Tibial nerve (tissue), 4 donors: Measurements from ENCODE around the gene IDS. TPM values are rescaled to one million over a fixed set of nuclear protein-coding genes. Genes with fewer than 3 reads are reported as not detected.
"Not testable (repeated sequence)": the region's sequence is repeated elsewhere in the genome, so short reads cannot be mapped to it uniquely, and the experiment has no call there.

Source experiments
- DNase-seq, 2 donors: peaks; one replicate each; pipeline ENCODE4 v3.0.0-alpha.2; 2019; ENCODE audit warnings: low spot score in 2 of 2
- H3K27ac ChIP-seq, 4 donors: fragments of 200-600 bp; sonication (generic) in 3 of 4; one replicate each; pipeline ENCODE4 v1.5.1; 2017 to 2019; ENCODE audit warnings: mild to moderate bottlenecking in 1 of 4
- H3K27me3 ChIP-seq, 2 donors: fragments of 200-600 bp; sonication (generic) in 1 of 2; one replicate each; pipeline versions ENCODE4 v1.5.1 to v1.6.0; 2017 to 2019
- H3K36me3 ChIP-seq, 3 donors: fragments of 200-600 bp; sonication (generic); one replicate each; pipeline ENCODE4 v1.5.1; 2018 to 2019
- H3K4me1 ChIP-seq, 4 donors: fragments of 200-600 bp; sonication (generic) in 3 of 4; one replicate each; pipeline ENCODE4 v1.5.1; 2017 to 2019
- H3K4me3 ChIP-seq, 4 donors: fragments of 200-600 bp; sonication (generic) in 3 of 4; one replicate each; pipeline ENCODE4 v1.5.1; 2017 to 2019; ENCODE audit warnings: mild to moderate bottlenecking in 1 of 4, moderate library complexity in 1 of 4
- H3K9me3 ChIP-seq, 4 donors: fragments of 200-600 bp; sonication (generic) in 3 of 4; one replicate each; pipeline ENCODE4 v1.5.1; 2017 to 2019
- CTCF ChIP-seq, 5 experiments: fragments of 200-600 bp in 3 of 5; fragments of 450-650 bp in 2 of 5; sonication (generic) in 3 of 5; IDR thresholded peaks; one replicate each; pipeline ENCODE4 v1.5.1; 2016 to 2019; ENCODE audit warnings: antibody characterized with exemption in 5 of 5, mild to moderate bottlenecking in 3 of 5, moderate library complexity in 2 of 5
- EP300 ChIP-seq, 2 donors: sonication (generic); formaldehyde crosslinking; IDR thresholded peaks; one replicate each; pipeline ENCODE4 v1.6.1; 2017; ENCODE audit warnings: antibody characterized with exemption in 2 of 2, mild to moderate bottlenecking in 1 of 2
- POLR2A ChIP-seq, 2 donors: fragments of 450-650 bp; IDR thresholded peaks; one replicate each; pipeline ENCODE4 v1.6.1; 2017; ENCODE audit warnings: antibody characterized with exemption in 2 of 2, mild to moderate bottlenecking in 2 of 2, moderate library complexity in 2 of 2
- WGBS, 2 donors: methylation state at CpG; one replicate each; pipeline ENCODE4 v1.1.5; 2018; 5-methylcytosine and 5-hydroxymethylcytosine counted together
- total RNA-seq, 4 donors: library from RNA; depleted of rRNA; stranded (reverse); fragments of >200 nt; gene quantifications; one replicate each; pipeline ENCODE4 v1.1.0, GENCODE V29; 2016

Gene IDS, protein sequence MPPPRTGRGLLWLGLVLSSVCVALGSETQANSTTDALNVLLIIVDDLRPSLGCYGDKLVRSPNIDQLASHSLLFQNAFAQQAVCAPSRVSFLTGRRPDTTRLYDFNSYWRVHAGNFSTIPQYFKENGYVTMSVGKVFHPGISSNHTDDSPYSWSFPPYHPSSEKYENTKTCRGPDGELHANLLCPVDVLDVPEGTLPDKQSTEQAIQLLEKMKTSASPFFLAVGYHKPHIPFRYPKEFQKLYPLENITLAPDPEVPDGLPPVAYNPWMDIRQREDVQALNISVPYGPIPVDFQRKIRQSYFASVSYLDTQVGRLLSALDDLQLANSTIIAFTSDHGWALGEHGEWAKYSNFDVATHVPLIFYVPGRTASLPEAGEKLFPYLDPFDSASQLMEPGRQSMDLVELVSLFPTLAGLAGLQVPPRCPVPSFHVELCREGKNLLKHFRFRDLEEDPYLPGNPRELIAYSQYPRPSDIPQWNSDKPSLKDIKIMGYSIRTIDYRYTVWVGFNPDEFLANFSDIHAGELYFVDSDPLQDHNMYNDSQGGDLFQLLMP
- total RNA-seq = 100 to 1,000 TPM in 1 of 4 donors, 10 to 100 TPM in 3; 68.4 to 118 (median 92.4) TPM

GRCh38 chrX:149504915-149505651 lies at the start of gene IDS:
Gene IDS (minus strand): TSS chrX:149505306. CDS start chrX:149505137, 169 bp downstream.
- peaks cover 0 to 12% (median 0%) of the 10 kb centered on the region in 4 donors for H3K4me1 ChIP-seq
- TF ChIP-seq CTCF (IDR thresholded peaks at IDR 0.05) (peak in 2 of 5 experiments; percentile 21 to 25), EP300 (IDR thresholded peaks at IDR 0.05) (peak; percentile 45 to 84), POLR2A (IDR thresholded peaks at IDR 0.05) (peak; percentile 61 to 94)
- WGBS, 2 donors = 1 to 31% methylated on average over 17 to 54 of the region's 54 CpGs

GRCh38 chrX:149551939-149552248 lies 46.8 kb upstream of the IDS start:
- not testable (repeated sequence) for H3K27me3 ChIP-seq, H3K4me3 ChIP-seq, H3K4me1 ChIP-seq, DNase-seq, H3K9me3 ChIP-seq, H3K27ac ChIP-seq, H3K36me3 ChIP-seq
- WGBS, 2 donors = no CpG with 5 or more reads among the region's 6 CpGs

More at GRCh38 chrX:149504915-149505651, at the start of gene IDS:
- Histone ChIP-seq H3K9me3 (no peaks in the 10 kb centered on the region), H3K27ac (peak within 1 kb of the TSS; percentile 79 to 95 (median 93)), H3K36me3 (peaks cover 0 to 19% (median 0%) of the 10 kb centered on the region in 3 donors), H3K4me3 (peak within 1 kb of the TSS; percentile 63 to 83 (median 65)), H3K27me3 (no peaks in the 10 kb centered on the region)
- peak; percentile 75 to 81 for DNase-seq

DNA sequence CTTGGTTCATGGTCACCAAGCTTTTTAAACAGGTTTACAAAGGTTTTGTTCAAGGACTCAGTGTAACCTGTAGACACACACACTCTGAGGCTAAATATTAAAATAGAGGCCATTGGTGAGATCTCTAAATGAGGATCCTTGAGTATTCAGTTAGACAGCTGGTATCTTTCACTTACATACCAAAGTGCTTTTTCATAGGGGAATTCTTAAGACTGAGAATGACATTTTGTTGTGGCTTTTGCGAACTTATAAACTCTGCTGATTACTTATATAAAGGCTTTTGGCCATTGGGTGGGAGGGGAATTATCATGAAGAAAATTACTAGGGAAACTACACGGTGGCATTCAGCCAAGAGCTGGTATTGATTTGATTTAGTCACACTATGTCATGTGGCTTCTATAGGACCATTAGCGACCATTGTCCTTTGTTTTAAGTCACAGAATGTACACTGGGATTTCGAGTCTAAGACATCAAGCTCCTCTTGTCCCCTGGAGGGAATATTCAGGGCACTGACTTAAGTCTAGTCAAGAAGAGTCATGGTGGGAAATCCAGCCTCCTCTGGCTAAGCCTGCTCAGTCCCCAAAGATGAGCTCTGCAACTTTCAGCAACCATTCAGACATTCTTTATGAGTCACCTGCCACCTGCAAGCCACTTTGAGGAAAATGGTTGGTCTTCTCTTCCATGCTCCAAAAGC lies 46.3 kb upstream of the IDS start:
- no CpG with 5 or more reads among the region's 4 CpGs for WGBS, 2 donors
- H3K27ac ChIP-seq, H3K27me3 ChIP-seq, H3K4me3 ChIP-seq, H3K9me3 ChIP-seq, DNase-seq, H3K36me3 ChIP-seq, H3K4me1 ChIP-seq: not testable (repeated sequence)

GRCh38 chrX:149550454-149550853 lies 45.3 kb upstream of the IDS start:
- not testable (repeated sequence) for H3K27me3 ChIP-seq, H3K9me3 ChIP-seq, H3K27ac ChIP-seq, DNase-seq, H3K4me1 ChIP-seq, H3K36me3 ChIP-seq, H3K4me3 ChIP-seq
- WGBS, 2 donors = 72% methylated on average over 1 of the region's 1 CpG; no CpG with 5 or more reads in 1 of the 2 donors

DNA sequence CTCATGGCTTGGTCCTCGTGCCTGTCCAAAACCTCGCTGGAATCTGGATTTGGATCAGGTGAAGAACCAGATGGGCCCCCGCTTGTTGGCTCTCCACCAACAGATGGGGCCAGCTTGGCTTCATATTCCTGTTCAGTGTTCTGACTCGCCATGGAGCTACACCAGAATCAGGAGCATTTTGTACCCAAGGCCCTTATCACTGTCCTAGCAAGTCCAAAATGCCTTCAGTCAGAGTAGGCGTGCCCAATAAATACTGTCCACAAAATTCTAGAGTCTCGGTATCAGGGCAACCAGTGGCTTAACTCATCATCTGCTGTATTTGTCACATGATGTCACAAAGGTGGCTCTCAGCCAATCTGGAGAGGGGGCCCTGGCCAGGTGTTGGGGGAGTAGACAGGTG lies 44.6 kb upstream of the IDS start, which contains the start of gene HSFX3:
Gene HSFX3, minus strand, starts transcription at position 224 of the 400 bp plus-strand sequence. Its CDS starts 72 bp downstream, at position 152.
- H3K4me3 ChIP-seq, H3K9me3 ChIP-seq, H3K36me3 ChIP-seq, DNase-seq, H3K27ac ChIP-seq, H3K27me3 ChIP-seq, H3K4me1 ChIP-seq: not testable (repeated sequence)
- no CpG with 5 or more reads among the region's 6 CpGs for WGBS, 2 donors

DNA sequence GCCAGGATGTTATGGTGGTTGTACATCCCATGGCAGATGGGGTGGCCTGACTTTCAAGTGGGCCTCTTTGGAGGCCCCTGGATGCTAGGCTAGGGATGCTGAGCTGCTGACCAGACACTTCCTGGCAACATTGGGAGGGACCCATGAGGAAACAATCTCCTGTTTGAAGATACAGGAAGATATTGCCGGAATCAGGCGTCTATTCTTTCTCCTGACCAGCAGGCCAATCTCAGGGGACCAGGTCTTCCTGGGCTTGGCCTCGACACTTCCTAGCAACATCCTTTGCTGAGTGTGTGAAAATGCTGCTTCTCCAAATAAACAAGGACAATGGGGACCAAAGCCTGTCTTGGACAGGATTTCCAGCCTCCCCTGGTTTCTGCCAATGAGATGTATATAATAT lies 42.7 kb upstream of the IDS start:
- not testable (repeated sequence) for H3K4me3 ChIP-seq
- no CpG with 5 or more reads among the region's 3 CpGs for WGBS, 2 donors

DNA sequence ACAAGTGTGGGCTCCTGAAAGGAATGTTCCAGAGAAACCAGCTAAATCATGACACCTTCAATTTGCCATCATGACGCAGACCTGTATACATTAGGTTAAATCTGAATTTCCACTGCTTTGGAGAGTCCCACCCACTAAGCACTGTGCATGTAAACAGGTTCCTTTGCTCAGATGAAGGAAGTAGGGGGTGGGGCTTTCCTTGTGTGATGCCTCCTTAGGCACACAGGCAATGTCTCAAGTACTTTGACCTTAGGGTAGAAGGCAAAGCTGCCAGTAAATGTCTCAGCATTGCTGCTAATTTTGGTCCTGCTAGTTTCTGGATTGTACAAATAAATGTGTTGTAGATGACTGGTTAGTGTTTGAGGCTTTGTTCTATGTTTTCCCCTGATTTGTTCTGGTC lies 41.9 kb upstream of the IDS start:
- H3K9me3 ChIP-seq, H3K27ac ChIP-seq, DNase-seq, H3K36me3 ChIP-seq, H3K27me3 ChIP-seq, H3K4me3 ChIP-seq, H3K4me1 ChIP-seq: not testable (repeated sequence)
- WGBS, 2 donors = 86% methylated on average over 1 of the region's 1 CpG; no CpG with 5 or more reads in 1 of the 2 donors

More for the DNA sequence above, 42.7 kb upstream of the IDS start:
- not testable (repeated sequence) for H3K9me3 ChIP-seq, H3K36me3 ChIP-seq, H3K4me1 ChIP-seq, DNase-seq, H3K27ac ChIP-seq, H3K27me3 ChIP-seq

DNA sequence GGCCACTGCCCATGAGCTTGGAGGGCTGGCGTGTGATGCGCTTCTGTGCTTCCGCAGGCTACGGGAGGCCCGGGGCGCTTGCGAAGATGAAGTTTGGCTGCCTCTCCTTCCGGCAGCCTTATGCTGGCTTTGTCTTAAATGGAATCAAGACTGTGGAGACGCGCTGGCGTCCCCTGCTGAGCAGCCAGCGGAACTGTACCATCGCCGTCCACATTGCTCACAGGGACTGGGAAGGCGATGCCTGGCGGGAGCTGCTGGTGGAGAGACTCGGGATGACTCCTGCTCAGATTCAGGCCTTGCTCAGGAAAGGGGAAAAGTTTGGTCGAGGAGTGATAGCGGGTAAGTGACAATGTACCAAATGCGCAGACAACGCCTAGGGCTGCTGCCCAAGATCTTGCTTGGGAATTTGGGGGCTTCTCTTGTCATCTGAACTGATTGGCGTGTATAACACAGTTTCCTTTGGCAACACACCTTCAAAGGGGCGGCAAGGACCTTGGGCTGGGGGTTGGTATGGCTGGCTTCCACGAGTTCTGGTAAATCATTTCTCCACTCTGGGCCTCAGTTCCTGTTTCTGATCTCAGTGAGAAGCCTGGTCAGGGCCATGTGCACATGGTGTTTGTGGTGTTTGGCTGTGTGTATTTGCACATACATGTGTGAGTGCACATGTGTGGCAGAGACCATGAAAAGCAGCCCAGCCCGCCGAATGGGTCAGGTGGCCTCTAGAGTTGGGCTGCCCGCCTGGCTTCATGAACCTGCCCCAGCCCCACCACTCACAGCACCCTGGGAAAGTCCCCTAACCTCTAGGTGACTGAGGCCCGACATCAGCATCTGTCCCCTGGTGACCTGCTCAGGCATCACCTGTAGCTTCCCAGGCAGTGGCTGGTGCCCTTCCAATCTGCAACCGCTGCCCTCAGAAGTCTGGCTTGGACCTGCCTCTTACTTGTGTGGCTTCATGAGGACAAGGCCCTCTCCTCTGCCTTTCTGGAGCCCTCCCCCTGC lies 40.7 kb upstream of the IDS start:
- H3K27me3 ChIP-seq, H3K36me3 ChIP-seq, H3K4me3 ChIP-seq, DNase-seq, H3K4me1 ChIP-seq, H3K27ac ChIP-seq, H3K9me3 ChIP-seq: not testable (repeated sequence)
- 75% methylated on average over 21 of the region's 29 CpGs; no CpG with 5 or more reads in 1 of the 2 donors for WGBS, 2 donors
